GM18526 (cell line): ENCODE results near the gene PDK3.

Experiments
- POLR2A ChIP-seq: IDR thresholded peaks from 3 replicates; pipeline ENCODE4 v1.6.1; 2011; ENCODE audit not compliant: insufficient read length; ENCODE audit errors: extremely low read depth

The PDK3 gene

GRCh38 chrX:24466025-24466424, 939 bp downstream of the PDK3 start:
- no peak for TF ChIP-seq POLR2A

GRCh38 chrX:24468245-24468644, 3.2 kb downstream of the PDK3 start:
- no peak for TF ChIP-seq POLR2A

GRCh38 chrX:24471808-24472207, 6.7 kb downstream of the PDK3 start:
- no peak for TF ChIP-seq POLR2A

GRCh38 chrX:24475480-24475879, 10.4 kb downstream of the PDK3 start:
- TF ChIP-seq POLR2A, result no peak

GRCh38 chrX:24478509-24478908, 13.4 kb downstream of the PDK3 start:
- no peak for TF ChIP-seq POLR2A

GRCh38 chrX:24479924-24480323, 14.8 kb downstream of the PDK3 start:
- TF ChIP-seq POLR2A, result no peak

- TF ChIP-seq POLR2A, result no peak
Measured at GRCh38 chrX:24480400-24480865, 15.3 kb downstream of the PDK3 start.

GRCh38 chrX:24482823-24483415, 17.8 kb downstream of the PDK3 start:
- TF ChIP-seq POLR2A, result no peak

GRCh38 chrX:24483596-24483995, 18.5 kb downstream of the PDK3 start:
- TF ChIP-seq POLR2A, result no peak

- TF ChIP-seq POLR2A, result no peak
Measured at GRCh38 chrX:24485323-24485722, 20.2 kb downstream of the PDK3 start.

GRCh38 chrX:24485976-24486680, 21.0 kb downstream of the PDK3 start:
- TF ChIP-seq POLR2A, result no peak

- TF ChIP-seq POLR2A, result no peak
Measured at GRCh38 chrX:24487571-24487970, 22.5 kb downstream of the PDK3 start.

- TF ChIP-seq POLR2A, result no peak
Measured at GRCh38 chrX:24491741-24492140, 26.7 kb downstream of the PDK3 start.

GRCh38 chrX:24493740-24494581, 28.9 kb downstream of the PDK3 start:
- TF ChIP-seq POLR2A, result no peak

GRCh38 chrX:24494647-24495075, 29.6 kb downstream of the PDK3 start:
- no peak for TF ChIP-seq POLR2A

- no peak for TF ChIP-seq POLR2A
Measured at GRCh38 chrX:24495700-24496099, 30.6 kb downstream of the PDK3 start.
